BE2C (cell line): ENCODE data around the gene KCNIP4.
A peak's percentile ranks its signal among the peaks of the same experiment; 100 is the strongest.

Experiments
- DNase-seq: peaks from one replicate; pipeline ENCODE4 v3.0.0-alpha.2; 2020
- H3K27me3 ChIP-seq: fragments of 250-450 bp; sonication (Bioruptor Pico); 2 replicates; pipeline ENCODE4 v1.5.1; 2020; ENCODE audit warnings: mild to moderate bottlenecking
- H3K36me3 ChIP-seq: fragments of 250-450 bp; sonication (Bioruptor Pico); 2 replicates; pipeline ENCODE4 v1.5.1; 2020; ENCODE audit warnings: mild to moderate bottlenecking
- H3K4me1 ChIP-seq: fragments of 250-450 bp; sonication (Bioruptor Pico); 2 replicates; pipeline ENCODE4 v1.5.1; 2020
- H3K4me3 ChIP-seq: 2 replicates; pipeline ENCODE4 v1.5.1; 2011; ENCODE audit warnings: low read depth, low read length
- H3K9me3 ChIP-seq: fragments of 250-450 bp; sonication (Bioruptor Pico); 2 replicates; pipeline ENCODE4 v1.5.1; 2020
- TF ChIP-seq, protein P1 (sequence below): IDR thresholded peaks from 2 replicates; pipeline ENCODE4 v1.5.1; 2012; ENCODE audit warnings: mild to moderate bottlenecking, low read depth, low read length

Gene KCNIP4

DNA sequence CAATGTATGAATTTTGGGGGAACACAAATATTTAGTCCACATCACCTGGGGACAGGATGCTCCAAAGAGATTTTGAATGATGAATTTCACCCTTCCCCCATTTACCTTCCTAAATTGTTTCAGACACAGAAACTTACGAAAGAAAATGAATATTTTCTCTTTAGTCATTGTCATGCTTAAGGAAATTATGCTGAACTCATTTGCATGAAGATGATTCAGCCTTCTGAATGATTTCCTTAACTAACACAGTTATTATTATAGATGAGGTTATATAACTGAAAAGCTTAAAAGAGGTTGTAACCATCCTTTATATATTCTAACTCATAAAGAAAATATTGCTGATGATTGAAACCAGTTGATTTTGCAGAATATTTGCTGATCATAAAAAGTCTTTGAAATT is 61.1 kb downstream of the KCNIP4 start:
- 0 out of 2 replicates have a peak, but pooled peaks cover 3% of the 10 kb centered on the region for H3K27me3 ChIP-seq
- no peaks in the 10 kb centered on the region for H3K4me1 ChIP-seq
- TF ChIP-seq, protein P1, sequence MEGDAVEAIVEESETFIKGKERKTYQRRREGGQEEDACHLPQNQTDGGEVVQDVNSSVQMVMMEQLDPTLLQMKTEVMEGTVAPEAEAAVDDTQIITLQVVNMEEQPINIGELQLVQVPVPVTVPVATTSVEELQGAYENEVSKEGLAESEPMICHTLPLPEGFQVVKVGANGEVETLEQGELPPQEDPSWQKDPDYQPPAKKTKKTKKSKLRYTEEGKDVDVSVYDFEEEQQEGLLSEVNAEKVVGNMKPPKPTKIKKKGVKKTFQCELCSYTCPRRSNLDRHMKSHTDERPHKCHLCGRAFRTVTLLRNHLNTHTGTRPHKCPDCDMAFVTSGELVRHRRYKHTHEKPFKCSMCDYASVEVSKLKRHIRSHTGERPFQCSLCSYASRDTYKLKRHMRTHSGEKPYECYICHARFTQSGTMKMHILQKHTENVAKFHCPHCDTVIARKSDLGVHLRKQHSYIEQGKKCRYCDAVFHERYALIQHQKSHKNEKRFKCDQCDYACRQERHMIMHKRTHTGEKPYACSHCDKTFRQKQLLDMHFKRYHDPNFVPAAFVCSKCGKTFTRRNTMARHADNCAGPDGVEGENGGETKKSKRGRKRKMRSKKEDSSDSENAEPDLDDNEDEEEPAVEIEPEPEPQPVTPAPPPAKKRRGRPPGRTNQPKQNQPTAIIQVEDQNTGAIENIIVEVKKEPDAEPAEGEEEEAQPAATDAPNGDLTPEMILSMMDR, result no peak

DNA sequence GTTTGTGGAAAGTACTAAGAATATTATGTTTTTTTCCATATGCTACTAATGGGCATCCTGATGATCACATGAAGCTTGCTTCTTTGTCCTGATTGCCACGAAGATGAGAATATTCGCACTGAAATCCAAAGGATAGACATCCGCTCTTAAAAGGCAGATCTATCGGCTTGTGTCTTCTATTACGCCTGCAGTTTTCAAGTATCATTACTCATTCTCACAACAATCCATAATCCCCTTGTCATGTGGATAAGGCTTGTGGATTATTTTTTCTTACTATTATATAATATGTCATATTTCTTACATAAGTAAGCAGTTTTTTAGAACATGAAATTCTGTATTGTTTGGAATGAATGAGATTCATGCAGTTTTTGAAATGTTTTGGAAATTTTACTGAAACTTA is 62.8 kb downstream of the KCNIP4 start:
- Histone ChIP-seq H3K27me3 (0 out of 2 replicates have a peak, but pooled peaks cover 3% of the 10 kb centered on the region), H3K9me3 (no peaks in the 10 kb centered on the region), H3K4me3 (no peak overlapping the region), H3K36me3 (no peaks in the 10 kb centered on the region), H3K4me1 (no peaks in the 10 kb centered on the region)
- DNase-seq, result no peak
- TF ChIP-seq, protein P1, result no peak

More for the DNA sequence above, 61.1 kb downstream of the KCNIP4 start:
- Histone ChIP-seq H3K9me3 (no peaks in the 10 kb centered on the region), H3K36me3 (no peaks in the 10 kb centered on the region), H3K4me3 (no peak overlapping the region)
- no peak for DNase-seq

DNA sequence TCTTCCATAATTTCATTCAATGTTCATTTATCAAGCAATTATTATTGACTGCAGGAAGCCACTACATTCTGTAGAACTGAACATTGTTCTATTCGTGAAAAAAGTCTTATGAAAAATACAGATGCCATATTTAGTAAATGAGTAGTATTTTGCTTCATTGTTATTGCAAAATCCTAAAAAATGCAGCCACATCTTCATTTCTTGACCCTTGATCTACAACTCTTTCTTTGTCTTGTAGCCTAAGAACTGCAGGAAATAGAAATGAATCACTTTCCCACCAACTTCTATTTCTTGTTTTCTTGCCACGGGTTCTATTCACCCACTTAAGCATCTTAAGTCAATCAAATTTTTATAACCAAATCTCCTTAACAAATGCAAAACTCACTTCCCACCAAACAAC is 63.3 kb downstream of the KCNIP4 start:
- H3K36me3 ChIP-seq, result no peaks in the 10 kb centered on the region

DNA sequence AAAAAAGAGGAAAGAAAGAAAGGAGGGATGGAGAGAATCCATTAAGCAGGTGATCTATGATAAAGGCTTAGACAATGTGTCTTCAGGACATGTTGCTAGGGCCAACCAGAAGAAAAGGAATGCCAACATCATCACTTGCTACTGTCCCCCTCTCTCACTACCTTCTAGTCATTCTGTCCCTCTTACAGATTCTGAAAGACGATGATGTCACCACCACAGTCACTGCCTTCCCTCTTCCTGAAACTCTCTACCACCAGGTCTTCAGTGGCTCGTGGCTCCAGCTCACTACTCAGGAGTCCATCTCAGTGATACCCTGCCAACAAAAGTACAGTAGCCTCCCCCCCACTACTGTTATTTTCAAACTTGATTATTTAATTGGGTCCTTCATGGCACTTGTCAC is 64.0 kb downstream of the KCNIP4 start:
- TF ChIP-seq, protein P1, result no peak
- no peaks in the 10 kb centered on the region for H3K36me3 ChIP-seq
- DNase-seq, result no peak
- no peak overlapping the region for H3K4me3 ChIP-seq
- no peaks in the 10 kb centered on the region; the same call in 1 of the 2 replicates for H3K27me3 ChIP-seq
- H3K4me1 ChIP-seq, result no peaks in the 10 kb centered on the region
- H3K9me3 ChIP-seq, result no peaks in the 10 kb centered on the region

More for the DNA sequence above, 63.3 kb downstream of the KCNIP4 start:
- no peak overlapping the region for H3K4me3 ChIP-seq
- TF ChIP-seq, protein P1, result no peak
- no peak for DNase-seq
- H3K4me1 ChIP-seq, result no peaks in the 10 kb centered on the region
- H3K9me3 ChIP-seq, result no peaks in the 10 kb centered on the region
- 0 out of 2 replicates have a peak, but pooled peaks cover 3% of the 10 kb centered on the region for H3K27me3 ChIP-seq

DNA sequence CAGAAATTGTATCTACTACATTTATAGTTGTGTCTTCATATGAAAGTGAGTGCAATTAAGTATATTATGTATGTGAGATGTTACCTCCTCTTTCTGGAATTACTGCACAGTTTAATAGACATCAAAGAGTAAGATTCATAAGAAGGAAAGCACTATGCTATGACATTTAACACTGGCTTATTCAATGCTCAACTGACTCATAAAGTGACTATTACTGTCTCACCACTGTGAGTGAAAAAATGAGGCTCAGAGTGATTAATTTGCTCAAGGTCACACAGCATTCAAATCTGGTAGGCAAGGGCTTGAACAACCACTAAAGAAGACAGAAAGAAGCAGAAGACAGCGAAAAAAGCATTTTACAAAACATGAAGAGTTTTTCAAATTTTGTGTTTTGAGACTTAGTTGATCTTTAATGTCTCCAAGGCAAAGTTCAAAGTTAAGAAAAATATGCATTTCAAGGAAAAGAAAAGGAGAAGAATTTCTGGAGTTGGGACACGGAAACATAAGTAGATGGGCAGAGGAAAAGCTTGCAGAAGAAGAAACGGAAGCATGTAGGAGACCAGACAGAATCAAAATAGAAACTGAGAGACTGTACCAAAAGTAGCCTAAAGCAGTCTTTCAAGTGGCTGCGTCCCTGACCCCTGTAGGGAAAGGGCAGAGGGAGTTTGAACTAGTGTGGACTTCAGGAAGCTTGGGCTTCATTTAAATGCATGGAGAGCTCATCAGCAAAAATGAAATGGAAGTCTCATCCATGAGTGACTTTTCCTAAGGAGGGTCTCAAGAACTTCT is 66.3 kb downstream of the KCNIP4 start:
- Histone ChIP-seq H3K36me3 (no peaks in the 10 kb centered on the region), H3K4me1 (no peaks in the 10 kb centered on the region), H3K4me3 (no peak overlapping the region), H3K27me3 (no peaks in the 10 kb centered on the region; the same call in 1 of the 2 replicates), H3K9me3 (no peaks in the 10 kb centered on the region)
- TF ChIP-seq, protein P1, result no peak
- no peak for DNase-seq

DNA sequence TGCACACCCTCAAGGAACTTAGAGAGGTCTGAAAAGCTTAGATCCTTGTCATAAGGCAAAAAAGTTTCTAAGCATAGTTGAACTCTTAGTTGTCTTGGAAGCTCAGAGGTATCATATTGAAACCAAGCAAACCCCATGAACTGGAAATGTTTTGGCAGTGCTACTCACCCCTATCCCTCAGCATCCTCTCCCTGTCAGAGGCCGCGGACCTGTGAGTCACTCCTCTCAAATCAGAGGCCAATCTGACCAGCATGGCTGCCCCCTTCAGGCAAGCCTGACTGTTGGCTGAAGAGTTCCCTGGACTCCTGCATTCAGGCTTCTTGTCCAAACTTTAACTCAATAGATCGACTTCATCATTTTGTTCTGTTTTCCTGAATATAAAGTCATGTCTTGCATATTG is 69.4 kb downstream of the KCNIP4 start:
- H3K36me3 ChIP-seq, result no peaks in the 10 kb centered on the region

More for the DNA sequence above, 69.4 kb downstream of the KCNIP4 start:
- no peak overlapping the region for H3K4me3 ChIP-seq
- TF ChIP-seq, protein P1, result peak; percentile 45
- H3K9me3 ChIP-seq, result no peaks in the 10 kb centered on the region
- peak; percentile 33 for DNase-seq
- H3K27me3 ChIP-seq, result no peaks in the 10 kb centered on the region; the same call in 1 of the 2 replicates
- no peaks in the 10 kb centered on the region for H3K4me1 ChIP-seq
